ENCODE results near the gene TTLL10.

TTLL10 gene

GRCh38 chr1:1240822-1241587 is 67.3 kb downstream of the TTLL10 start:
- H3K36me3 ChIP-seq (replicated peaks), result no peaks in the 10 kb centered on the region

GRCh38 chr1:1241588-1242219 is 68.0 kb downstream of the TTLL10 start:
- H3K4me3 ChIP-seq, result no peak overlapping the region
- H3K36me3 ChIP-seq (replicated peaks), result no peaks in the 10 kb centered on the region
- no peaks in the 10 kb centered on the region for H3K4me1 ChIP-seq
- no peaks in the 10 kb centered on the region for H3K9me3 ChIP-seq
- H3K27me3 ChIP-seq (ENCODE audit: low read depth), result no peaks in the 10 kb centered on the region
- no peak for DNase-seq (ENCODE audit: low spot score in 2 of 2)
- in situ Hi-C loops (cut with MboI; ENCODE audit: low sequenced_read_pairs), result loop anchor here (10.0 kb wide), 1 partner anchor 63 kb away; the partner anchor contains the start of genes ACAP3 and PUSL1

More at GRCh38 chr1:1240822-1241587, 67.3 kb downstream of the TTLL10 start:
- in situ Hi-C loops (cut with MboI; ENCODE audit: low sequenced_read_pairs), result loop anchor here (10.0 kb wide), 1 partner anchor 64 kb away; the partner anchor contains the start of genes ACAP3 and PUSL1
- Histone ChIP-seq H3K4me3 (no peak overlapping the region), H3K4me1 (no peaks in the 10 kb centered on the region), H3K9me3 (no peaks in the 10 kb centered on the region), H3K27me3 (ENCODE audit: low read depth) (no peaks in the 10 kb centered on the region)
- DNase-seq (ENCODE audit: low spot score in 2 of 2), result no peak

GRCh38 chr1:1242461-1243265 is 69.0 kb downstream of the TTLL10 start:
- Histone ChIP-seq H3K4me1 (no peaks in the 10 kb centered on the region), H3K27me3 (ENCODE audit: low read depth) (no peaks in the 10 kb centered on the region), H3K36me3 (replicated peaks) (no peaks in the 10 kb centered on the region), H3K9me3 (no peaks in the 10 kb centered on the region), H3K4me3 (no peak overlapping the region)
- in situ Hi-C loops (cut with MboI; ENCODE audit: low sequenced_read_pairs), result loop anchor here (10.0 kb wide), 1 partner anchor 62 kb away; the partner anchor contains the start of genes ACAP3 and PUSL1
- DNase-seq (ENCODE audit: low spot score in 2 of 2), result no peak

GRCh38 chr1:1243266-1243660 is 69.6 kb downstream of the TTLL10 start:
- in situ Hi-C loops (cut with MboI; ENCODE audit: low sequenced_read_pairs), result loop anchor here (10.0 kb wide), 1 partner anchor 62 kb away; the partner anchor contains the start of genes ACAP3 and PUSL1
- Histone ChIP-seq H3K4me1 (no peaks in the 10 kb centered on the region), H3K36me3 (replicated peaks) (no peaks in the 10 kb centered on the region), H3K27me3 (ENCODE audit: low read depth) (no peaks in the 10 kb centered on the region), H3K9me3 (no peaks in the 10 kb centered on the region), H3K4me3 (no peak overlapping the region)
- DNase-seq (ENCODE audit: low spot score in 2 of 2), result no peak

- DNase-seq (ENCODE audit: low spot score in 2 of 2), result no peak
- in situ Hi-C loops (cut with MboI; ENCODE audit: low sequenced_read_pairs), result loop anchor here (10.0 kb wide), 1 partner anchor 61 kb away; the partner anchor contains the start of genes ACAP3 and PUSL1
- H3K4me1 ChIP-seq, result no peaks in the 10 kb centered on the region
- H3K9me3 ChIP-seq, result no peaks in the 10 kb centered on the region
- H3K27me3 ChIP-seq (ENCODE audit: low read depth), result no peaks in the 10 kb centered on the region
- no peak overlapping the region for H3K4me3 ChIP-seq
- H3K36me3 ChIP-seq (replicated peaks), result no peaks in the 10 kb centered on the region
Measured at GRCh38 chr1:1243807-1244191, 70.1 kb downstream of the TTLL10 start.

- no peak for DNase-seq (ENCODE audit: low spot score in 2 of 2)
- Histone ChIP-seq H3K4me3 (no peak overlapping the region), H3K9me3 (no peaks in the 10 kb centered on the region), H3K27me3 (ENCODE audit: low read depth) (no peaks in the 10 kb centered on the region), H3K4me1 (no peaks in the 10 kb centered on the region), H3K36me3 (replicated peaks) (no peaks in the 10 kb centered on the region)
- in situ Hi-C loops (cut with MboI; ENCODE audit: low sequenced_read_pairs), result loop anchor here (10.0 kb wide), 1 partner anchor 60 kb away; the partner anchor contains the start of genes ACAP3 and PUSL1
Measured at GRCh38 chr1:1244192-1244811, 70.6 kb downstream of the TTLL10 start.

DNA sequence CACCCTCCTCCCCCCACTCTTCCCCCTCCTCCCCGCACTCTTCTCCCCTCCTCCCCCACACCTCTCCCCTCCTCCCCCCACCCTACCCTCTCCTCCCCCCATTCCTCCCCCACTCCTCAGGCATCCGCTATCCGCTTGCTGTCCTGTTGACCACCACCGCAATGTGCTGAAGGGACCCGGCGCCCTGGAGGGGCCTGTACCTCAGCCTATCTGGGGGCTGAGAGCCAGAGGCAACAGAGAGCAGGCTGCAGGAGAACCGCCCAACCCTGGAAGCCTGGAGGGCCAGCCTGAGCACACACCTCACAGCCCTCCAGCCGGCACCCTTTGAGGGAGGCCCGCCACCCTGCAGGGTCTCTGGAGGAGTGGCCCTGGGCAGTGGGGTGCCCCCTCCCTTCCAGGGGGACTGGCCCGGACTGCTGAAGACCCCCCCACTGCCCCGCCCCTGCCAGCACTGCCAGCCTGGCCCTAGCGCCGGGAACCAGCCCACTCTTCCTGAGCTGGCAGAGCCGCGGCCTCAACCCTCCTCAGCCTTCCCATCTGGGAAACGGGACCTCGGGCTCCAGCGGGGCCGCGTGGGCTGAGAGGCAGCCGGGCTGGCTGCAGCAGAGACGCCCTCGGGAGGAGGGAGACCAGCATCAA is 71.6 kb downstream of the TTLL10 start:
- H3K9me3 ChIP-seq, result no peaks in the 10 kb centered on the region
- no peaks in the 10 kb centered on the region for H3K27me3 ChIP-seq (ENCODE audit: low read depth)
- in situ Hi-C loops (cut with MboI; ENCODE audit: low sequenced_read_pairs), result loop anchor here (10.0 kb wide), 1 partner anchor 60 kb away; the partner anchor contains the start of genes ACAP3 and PUSL1
- H3K36me3 ChIP-seq (replicated peaks), result no peaks in the 10 kb centered on the region
- no peak for DNase-seq (ENCODE audit: low spot score in 2 of 2)
- H3K4me1 ChIP-seq, result no peaks in the 10 kb centered on the region
- no peak overlapping the region for H3K4me3 ChIP-seq

DNA sequence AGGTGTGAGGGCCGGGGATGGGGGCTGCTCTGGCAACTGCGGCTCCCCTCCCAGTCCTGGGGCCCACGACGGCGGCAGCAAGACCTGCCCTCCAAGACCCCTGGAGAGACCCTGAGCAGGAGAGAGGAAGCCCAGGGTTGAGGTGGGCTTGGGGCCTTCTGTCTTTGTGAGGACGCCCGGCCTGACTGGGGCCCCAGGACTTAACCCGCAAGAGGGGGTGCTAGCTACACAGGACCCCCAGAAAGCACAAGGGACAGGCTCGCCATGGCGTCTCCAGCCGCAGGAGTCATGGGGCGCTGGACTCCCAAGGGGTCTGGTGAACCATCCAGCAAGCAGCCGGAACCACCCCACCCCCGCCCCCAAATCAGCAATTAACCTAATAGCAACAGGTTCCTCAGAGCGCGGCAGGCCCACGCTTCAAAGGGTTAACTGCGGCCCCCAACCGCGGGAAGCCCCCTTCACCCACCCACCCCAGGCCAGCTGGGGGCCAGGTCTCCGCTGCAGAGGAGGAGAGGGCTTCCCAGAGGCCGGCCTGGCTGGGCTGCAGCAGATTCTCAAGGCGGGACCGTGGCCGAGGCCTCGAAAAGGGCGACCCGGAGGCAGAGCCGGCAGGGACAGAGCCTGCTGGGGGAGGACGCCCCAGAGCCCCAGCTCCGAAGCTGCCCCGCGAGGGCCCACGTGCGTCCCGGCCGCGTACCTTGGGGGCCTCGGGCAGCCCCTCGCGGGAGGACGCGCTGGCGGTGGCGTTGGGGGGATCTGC is 72.3 kb downstream of the TTLL10 start:
- no peak overlapping the region for H3K4me3 ChIP-seq
- DNase-seq (ENCODE audit: low spot score in 2 of 2), result no peak
- H3K27me3 ChIP-seq (ENCODE audit: low read depth), result no peaks in the 10 kb centered on the region
- H3K4me1 ChIP-seq, result no peaks in the 10 kb centered on the region
- H3K36me3 ChIP-seq (replicated peaks), result no peaks in the 10 kb centered on the region
- H3K9me3 ChIP-seq, result no peaks in the 10 kb centered on the region
- in situ Hi-C loops (cut with MboI; ENCODE audit: low sequenced_read_pairs), result loop anchor here (10.0 kb wide), 1 partner anchor 59 kb away; the partner anchor contains the start of genes ACAP3 and PUSL1

DNA sequence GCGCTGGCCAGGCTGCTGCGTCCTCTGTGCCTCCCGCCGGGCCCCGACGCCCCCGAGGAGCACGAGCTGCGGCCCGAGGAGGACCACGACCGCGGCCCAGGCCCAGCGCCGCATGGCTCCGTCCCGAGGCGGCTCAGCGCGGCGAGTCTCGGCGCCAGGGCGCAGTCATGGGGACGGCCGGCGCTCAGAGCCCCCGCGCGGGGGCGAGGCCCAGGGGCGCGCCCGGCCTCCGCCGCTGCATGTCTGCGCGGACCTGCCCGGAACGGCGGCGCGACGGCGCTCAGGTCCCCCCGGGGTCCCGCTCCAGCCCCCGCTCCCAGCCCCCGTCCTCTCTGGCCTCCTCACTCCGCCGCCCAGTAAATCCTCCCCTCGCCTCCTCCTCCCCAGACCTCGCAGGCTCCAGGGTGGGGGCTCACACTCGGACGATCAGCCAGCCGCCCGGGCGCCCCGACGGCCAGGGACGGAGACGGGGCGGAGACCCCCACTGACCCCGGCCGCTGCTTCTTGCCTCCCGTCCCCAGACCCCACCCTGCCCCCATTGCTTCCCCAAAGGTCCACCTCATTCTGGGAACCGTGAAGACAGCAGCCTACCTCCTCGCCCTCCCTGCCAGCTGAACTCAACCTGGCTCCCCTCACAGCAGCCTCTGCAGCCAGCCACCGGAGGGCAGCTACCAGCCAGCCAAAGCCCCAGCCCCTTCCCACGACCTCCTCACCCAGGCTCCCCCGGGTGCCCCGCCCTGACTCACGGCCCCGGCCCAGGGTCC is 73.1 kb downstream of the TTLL10 start, which contains the start of gene C1QTNF12:
Gene C1QTNF12 (minus strand): TSS at position 146 of the 764 bp plus-strand sequence. CDS start 32 bp downstream, at position 114.
- Histone ChIP-seq H3K4me1 (no peaks in the 10 kb centered on the region), H3K36me3 (replicated peaks) (no peaks in the 10 kb centered on the region), H3K4me3 (no peak within 1 kb of the TSS), H3K9me3 (no peaks in the 10 kb centered on the region), H3K27me3 (ENCODE audit: low read depth) (no peaks in the 10 kb centered on the region)
- no peak for DNase-seq (ENCODE audit: low spot score in 2 of 2)
- in situ Hi-C loops (cut with MboI; ENCODE audit: low sequenced_read_pairs), result loop anchor here (10.0 kb wide), 1 partner anchor 58 kb away; the partner anchor contains the start of genes ACAP3 and PUSL1

DNA sequence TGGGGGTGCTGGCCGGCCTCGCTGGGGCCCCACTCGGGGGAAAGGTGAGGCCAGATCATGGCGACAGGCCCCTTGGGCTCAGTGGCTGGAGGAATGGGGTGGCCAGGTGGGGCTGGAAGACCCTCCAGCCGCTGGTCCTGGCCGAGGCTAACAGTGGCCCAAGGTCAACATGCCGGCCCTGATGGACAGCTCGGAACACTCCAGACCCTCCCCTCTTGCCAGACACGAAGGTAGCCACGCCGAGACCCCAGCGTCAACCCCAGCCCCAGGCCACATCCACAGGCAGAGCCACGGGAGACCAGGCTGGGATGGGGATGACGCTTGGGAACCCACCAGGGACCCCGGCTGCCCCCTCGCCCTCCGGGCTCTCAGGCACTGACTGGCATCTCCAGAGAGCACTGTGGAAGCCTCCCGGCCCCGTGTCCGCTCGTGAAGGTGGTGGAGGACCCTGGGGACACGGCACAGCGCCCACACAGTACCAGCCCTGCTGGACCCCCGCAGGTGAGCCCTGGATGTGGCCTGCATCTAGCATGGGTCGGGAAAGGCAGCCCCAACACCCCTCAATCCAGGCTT is 73.7 kb downstream of the TTLL10 start:
- in situ Hi-C loops (cut with MboI; ENCODE audit: low sequenced_read_pairs), result loop anchor here (10.0 kb wide), 1 partner anchor 57 kb away; the partner anchor contains the start of genes ACAP3 and PUSL1
- Histone ChIP-seq H3K4me3 (no peak overlapping the region), H3K4me1 (no peaks in the 10 kb centered on the region), H3K9me3 (no peaks in the 10 kb centered on the region), H3K27me3 (ENCODE audit: low read depth) (no peaks in the 10 kb centered on the region), H3K36me3 (replicated peaks) (no peaks in the 10 kb centered on the region; the same call in 1 of the 2 replicates)
- no peak for DNase-seq (ENCODE audit: low spot score in 2 of 2)

Data from HAP-1 (cell line).